HCT116 (cell line): ENCODE results near the gene NLRP1. TPM values are rescaled to one million over a fixed set of nuclear protein-coding genes. Genes with fewer than 3 reads are reported as not detected.

Experiments
- ATAC-seq: fragments of 200-7000 bp; cut with Tn5 transposase; 2 replicates; pipeline ENCODE4 v1.9.1; 2020; ENCODE audit warnings: mild to moderate bottlenecking, moderate library complexity
- BruUV-seq: library from RNA; stranded (reverse); fragments of 400-500 nt; replicated peaks from 2 replicates; lab custom pipeline; 2021; lab: Mats Ljungman, UMichigan
- CTCF ChIA-PET: fragments of 300-600 bp; sonication (Branson Sonifier 250); formaldehyde crosslinking; loops from one replicate; lab custom pipeline; 2021; ENCODE audit warnings: antibody characterized with exemption; lab: Charles Lee
- POLR2A ChIA-PET: fragments of 300-600, 350-600 bp; sonication (Branson Sonifier 250); formaldehyde crosslinking; loops from one replicate; lab custom pipeline; 2021; ENCODE audit warnings: antibody characterized with exemption; lab: Charles Lee
- RAD21 ChIA-PET, 2 experiments: fragments of 300-600 bp; sonication (Branson Sonifier 250); formaldehyde crosslinking; loops; one replicate each; lab custom pipeline; 2023; ENCODE audit warnings: low total read pairs in 2 of 2; ENCODE audit not compliant: uncharacterized antibody in 2 of 2, unreplicated experiment in 2 of 2, low non-redundant PET in 1 of 2; lab: Charles Lee
- DNase-seq: peaks from one replicate; pipeline ENCODE4 v3.0.0-alpha.2; 2010; ENCODE audit warnings: low read depth, low spot score
- H2AFZ ChIP-seq: fragments of 200-600 bp; shearing (Covaris generic), sonication (generic); 2 replicates; pipeline ENCODE4 v1.6.1; 2017; ENCODE audit warnings: low read depth, mixed run types, mixed read lengths, antibody characterized with exemption, low read length; ENCODE audit not compliant: poor library complexity, severe bottlenecking
- H3K27ac ChIP-seq: 2 replicates; pipeline ENCODE4 v1.5.1; 2012; ENCODE audit warnings: low read depth, low read length
- H3K27me3 ChIP-seq: fragments of 200-600 bp; sonication (generic); 2 replicates; pipeline ENCODE4 v1.6.1; 2016; ENCODE audit warnings: mixed run types, low read length, mixed read lengths; ENCODE audit not compliant: insufficient read depth
- H3K36me3 ChIP-seq, 2 experiments: fragments of 200-500 bp in 1 of 2; fragments of 200-600 bp in 1 of 2; sonication (Bioruptor generic) in 1 of 2; sonication (generic) in 1 of 2; 2 replicates each; pipeline versions ENCODE4 v1.5.1 to v1.6.1; 2014 to 2016; ENCODE audit warnings: low read length in 2 of 2, inconsistent platforms in 1 of 2, mixed read lengths in 1 of 2, mixed run types in 1 of 2; ENCODE audit not compliant: insufficient read depth in 2 of 2, control insufficient read depth in 1 of 2
- H3K4me1 ChIP-seq, 2 experiments: fragments of 200-600 bp in 1 of 2; sonication (generic) in 1 of 2; 2 replicates each; pipeline versions ENCODE4 v1.5.1 to v1.6.1; 2012 to 2017; ENCODE audit warnings: low read length in 2 of 2, inconsistent platforms in 1 of 2, mild to moderate bottlenecking in 1 of 2, mixed read lengths in 1 of 2, mixed run types in 1 of 2, moderate library complexity in 1 of 2; ENCODE audit not compliant: insufficient read depth in 2 of 2, control insufficient read depth in 1 of 2
- H3K4me2 ChIP-seq: fragments of 200-600 bp; sonication (generic); 2 replicates; pipeline ENCODE4 v1.6.1; 2017; ENCODE audit warnings: mixed run types, low read length, mixed read lengths
- H3K4me3 ChIP-seq, 2 experiments: fragments of 200-600 bp in 1 of 2; sonication (generic) in 1 of 2; replicated peaks in 1 of 2; 2 replicates each; pipeline ENCODE4 v1.5.1; 2011 to 2016; ENCODE audit warnings: low read length in 2 of 2, control low read depth in 1 of 2, low read depth in 1 of 2, mild to moderate bottlenecking in 1 of 2, mixed read lengths in 1 of 2, mixed run types in 1 of 2
- H3K79me2 ChIP-seq: fragments of 200-600 bp; sonication (generic); 2 replicates; pipeline ENCODE4 v1.6.1; 2017; ENCODE audit warnings: mild to moderate bottlenecking, mixed run types, low read length, moderate library complexity, mixed read lengths; ENCODE audit not compliant: insufficient read depth
- H3K9ac ChIP-seq: fragments of 200-600 bp; sonication (generic); 2 replicates; pipeline ENCODE4 v1.6.1; 2016; ENCODE audit warnings: low read length, mixed read lengths
- H3K9me2 ChIP-seq: fragments of 200-600 bp; sonication (generic), shearing (Covaris generic); 2 replicates; pipeline ENCODE4 v1.6.1; 2017; ENCODE audit warnings: mixed run types, mild to moderate bottlenecking, moderate library complexity; ENCODE audit not compliant: insufficient read depth
- H3K9me3 ChIP-seq, 2 experiments: fragments of 200-500 bp in 1 of 2; fragments of 200-600 bp in 1 of 2; sonication (Bioruptor generic) in 1 of 2; sonication (generic) in 1 of 2; 2 replicates each; pipeline ENCODE4 v1.6.1; 2014 to 2017; ENCODE audit warnings: low read length in 2 of 2, mixed read lengths in 2 of 2, inconsistent platforms in 1 of 2, low read depth in 1 of 2, mild to moderate bottlenecking in 1 of 2, mixed run types in 1 of 2, moderate library complexity in 1 of 2; ENCODE audit not compliant: control insufficient read depth in 1 of 2, insufficient read depth in 1 of 2
- H4K20me1 ChIP-seq: fragments of 200-600 bp; sonication (generic), shearing (Covaris generic); 2 replicates; pipeline ENCODE4 v1.6.1; 2017; ENCODE audit warnings: mixed run types, mild to moderate bottlenecking, moderate library complexity; ENCODE audit not compliant: insufficient read depth
- EZH2 ChIP-seq: fragments of 200-600 bp; sonication (generic); IDR thresholded peaks from 2 replicates; pipeline ENCODE4 v1.6.1; 2017; ENCODE audit warnings: antibody characterized with exemption, mixed run types
- JUND ChIP-seq: IDR thresholded peaks from 2 replicates; pipeline ENCODE4 v1.6.1; 2012
- POLR2A ChIP-seq: IDR thresholded peaks from 2 replicates; pipeline ENCODE4 v1.7.0; 2011; ENCODE audit warnings: borderline replicate concordance; ENCODE audit not compliant: insufficient read depth, insufficient read length; ENCODE audit errors: extremely low read depth
- SP1 ChIP-seq: IDR thresholded peaks from 2 replicates; pipeline ENCODE4 v1.6.1; 2012; ENCODE audit warnings: low read depth
- SRF ChIP-seq: IDR thresholded peaks from 2 replicates; pipeline ENCODE4 v1.6.1; 2012; ENCODE audit warnings: low read depth
- TCF7L2 ChIP-seq: IDR thresholded peaks from 2 replicates; pipeline ENCODE4 v1.7.0; 2011; ENCODE audit warnings: borderline replicate concordance, inconsistent platforms; ENCODE audit not compliant: insufficient read depth, insufficient read length; ENCODE audit errors: extremely low read depth
- ZNF274 ChIP-seq: fragments of 200-500 bp; sonication (Bioruptor generic); IDR thresholded peaks from 2 replicates; pipeline ENCODE4 v1.6.1; 2014; ENCODE audit warnings: mild to moderate bottlenecking, low read depth, low read length, inconsistent platforms
- intact Hi-C: fragments of 100-400 bp; cut with micrococcal nuclease; formaldehyde crosslinking; loops from 2 replicates; pipeline ENCODE4 v1.10.0; 2022
- total RNA-seq: library from RNA; stranded (reverse); gene quantifications from one replicate; pipeline ENCODE4 v1.2.1, GENCODE V29; 2021; ENCODE audit not compliant: unreplicated experiment
- TF ChIP-seq, protein P1 (sequence below): IDR thresholded peaks from 2 replicates; pipeline ENCODE4 v1.6.1; 2011; ENCODE audit warnings: mild to moderate bottlenecking, low read length, moderate library complexity; ENCODE audit not compliant: insufficient replicate concordance; ENCODE audit errors: extremely low read depth
- TF ChIP-seq, protein P2 (sequence below): IDR thresholded peaks from 2 replicates; pipeline ENCODE4 v1.6.1; 2012
- TF ChIP-seq, protein P3 (sequence below), 3 experiments: fragments of 200-600 bp in 1 of 3; sonication (generic) in 1 of 3; IDR thresholded peaks in 2 of 3; conservative IDR thresholded peaks in 1 of 3; 2 replicates each; pipeline ENCODE4 v1.5.1; 2012 to 2017; ENCODE audit warnings: low read depth in 2 of 3, low read length in 2 of 3, antibody characterized with exemption in 1 of 3, borderline replicate concordance in 1 of 3, control low read depth in 1 of 3, mild to moderate bottlenecking in 1 of 3, mixed read lengths in 1 of 3, mixed run types in 1 of 3, moderate library complexity in 1 of 3; ENCODE audit not compliant: insufficient read depth in 1 of 3
- TF ChIP-seq, protein P4 (sequence below): IDR thresholded peaks from 2 replicates; pipeline ENCODE4 v1.6.1; 2012
- TF ChIP-seq, protein P5 (sequence below): IDR thresholded peaks from 2 replicates; pipeline ENCODE4 v1.6.1; 2012; ENCODE audit warnings: low read depth

The NLRP1 gene
- total RNA-seq, 1 experiment from 2014 or later: 7.2 TPM

DNA sequence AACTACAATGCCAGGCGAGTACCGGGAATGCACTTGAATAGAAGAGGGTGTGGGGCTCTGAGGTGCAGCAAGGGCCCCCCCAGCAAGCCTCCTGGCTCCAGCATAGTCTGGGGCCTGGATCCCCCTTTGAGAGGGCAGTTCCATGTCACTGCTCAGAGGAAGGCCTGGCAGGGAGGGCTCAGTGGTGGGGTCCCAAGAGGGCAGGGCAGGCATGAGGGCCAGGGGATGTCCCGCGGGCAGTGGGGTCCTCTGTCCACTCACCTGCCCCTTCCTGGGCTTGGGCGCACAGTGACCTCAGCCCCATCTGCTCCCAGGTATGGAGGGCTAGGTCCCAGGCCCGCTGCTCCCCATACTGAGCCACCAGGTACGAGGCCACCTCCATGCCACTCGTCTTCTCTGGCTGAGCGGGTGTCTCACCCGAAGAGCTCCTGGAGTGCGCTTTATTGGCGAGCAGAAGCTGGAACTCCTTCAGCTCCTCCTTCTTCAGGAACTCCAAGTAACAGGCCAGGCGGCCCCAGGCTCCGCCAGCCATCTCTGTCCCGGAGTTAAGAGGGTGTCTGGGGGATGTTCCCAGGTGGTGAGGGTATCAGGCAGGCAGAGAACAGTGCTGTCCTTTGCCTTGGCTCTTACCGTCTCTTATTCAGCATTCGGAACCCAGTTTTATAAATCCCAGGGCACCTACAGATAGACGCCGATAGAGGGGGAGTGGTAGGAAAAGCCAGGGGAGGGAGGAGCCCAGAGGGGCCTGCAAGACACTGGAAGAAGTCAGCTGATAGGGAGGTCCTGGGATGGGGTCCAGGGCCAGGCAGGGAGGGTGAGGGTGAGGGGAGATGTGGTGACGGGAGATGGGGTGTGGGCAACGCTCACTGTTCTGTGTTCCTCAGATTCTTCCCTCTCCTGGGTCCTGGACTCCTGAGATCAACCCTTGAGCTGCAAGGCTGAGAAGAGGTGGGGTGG is 605 bp downstream of the NLRP1 start (continued):
- TF ChIP-seq, protein P1, sequence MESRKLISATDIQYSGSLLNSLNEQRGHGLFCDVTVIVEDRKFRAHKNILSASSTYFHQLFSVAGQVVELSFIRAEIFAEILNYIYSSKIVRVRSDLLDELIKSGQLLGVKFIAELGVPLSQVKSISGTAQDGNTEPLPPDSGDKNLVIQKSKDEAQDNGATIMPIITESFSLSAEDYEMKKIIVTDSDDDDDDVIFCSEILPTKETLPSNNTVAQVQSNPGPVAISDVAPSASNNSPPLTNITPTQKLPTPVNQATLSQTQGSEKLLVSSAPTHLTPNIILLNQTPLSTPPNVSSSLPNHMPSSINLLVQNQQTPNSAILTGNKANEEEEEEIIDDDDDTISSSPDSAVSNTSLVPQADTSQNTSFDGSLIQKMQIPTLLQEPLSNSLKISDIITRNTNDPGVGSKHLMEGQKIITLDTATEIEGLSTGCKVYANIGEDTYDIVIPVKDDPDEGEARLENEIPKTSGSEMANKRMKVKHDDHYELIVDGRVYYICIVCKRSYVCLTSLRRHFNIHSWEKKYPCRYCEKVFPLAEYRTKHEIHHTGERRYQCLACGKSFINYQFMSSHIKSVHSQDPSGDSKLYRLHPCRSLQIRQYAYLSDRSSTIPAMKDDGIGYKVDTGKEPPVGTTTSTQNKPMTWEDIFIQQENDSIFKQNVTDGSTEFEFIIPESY: no peak

DNA sequence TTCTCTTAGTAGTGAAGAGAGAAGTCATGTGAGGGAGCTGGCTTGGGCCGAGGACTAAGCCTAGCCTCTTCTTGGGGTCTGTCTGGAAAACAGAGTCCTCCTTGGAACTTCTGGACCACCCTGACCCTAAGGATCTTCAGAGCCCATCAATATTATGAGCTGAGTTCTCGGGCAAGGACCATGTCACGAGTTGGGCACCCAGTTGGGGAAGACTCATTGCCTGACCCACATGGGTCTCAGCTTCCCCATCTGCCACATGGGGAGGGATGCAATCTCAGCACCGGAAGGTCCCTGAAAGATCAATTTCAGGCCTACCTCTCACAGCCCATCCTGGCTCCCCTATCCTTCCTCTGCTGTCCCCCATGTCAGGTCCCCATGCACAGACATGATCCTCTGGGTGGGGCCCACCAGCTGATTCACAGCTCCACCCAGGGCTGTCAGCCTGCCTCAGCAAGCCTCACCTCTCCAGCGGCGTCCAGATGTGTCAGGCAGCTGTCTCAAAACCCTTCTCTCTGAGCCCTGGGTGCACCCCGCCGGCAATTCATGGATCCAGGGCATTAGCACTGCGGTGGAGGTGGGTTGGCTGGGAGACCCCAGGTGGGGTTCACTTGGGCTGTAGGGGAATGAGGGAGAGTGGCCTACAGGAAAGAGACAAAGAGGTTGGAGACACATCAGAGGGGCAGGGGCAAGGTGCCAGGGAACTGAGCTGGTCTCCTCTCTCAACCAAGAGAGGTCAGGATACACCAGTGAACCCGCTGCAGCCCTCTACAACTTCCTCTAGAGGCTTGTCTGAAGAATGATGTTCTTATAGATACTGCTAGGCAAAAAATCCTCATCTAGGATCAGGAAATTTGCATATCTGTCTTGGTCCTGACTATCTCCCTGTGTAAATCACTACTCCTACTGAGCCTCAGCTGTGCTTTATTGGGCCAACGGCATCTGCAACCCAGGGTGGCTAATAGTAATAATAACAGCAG is 1.8 kb downstream of the NLRP1 start:
- intact Hi-C loops: loop anchor here (10.0 kb wide), 1 partner anchor 1062 kb away; the partner anchor contains the start of genes KIAA0753 and TXNDC17
- ATAC-seq (no peak), DNase-seq (no peak)
- CTCF ChIA-PET: no interaction called here
- Histone ChIP-seq H3K9me3 (no peaks in the 10 kb centered on the region), H3K9ac (no peak overlapping the region), H3K4me3 (no peak overlapping the region), H3K36me3 (no peaks in the 10 kb centered on the region), H2AFZ (no peak overlapping the region), H3K4me1 (peaks cover 10 to 26% of the 10 kb centered on the region in 2 experiments), H4K20me1 (no peaks in the 10 kb centered on the region), H3K9me2 (no peaks in the 10 kb centered on the region), H3K4me2 (no peak overlapping the region), H3K27ac (no peak overlapping the region), H3K79me2 (no peaks in the 10 kb centered on the region), H3K27me3 (no peaks in the 10 kb centered on the region)
- RAD21 ChIA-PET: no interaction called here
- BruUV-seq: no TSS peak
- POLR2A ChIA-PET: no interaction called here
- TF ChIP-seq, protein P2, sequence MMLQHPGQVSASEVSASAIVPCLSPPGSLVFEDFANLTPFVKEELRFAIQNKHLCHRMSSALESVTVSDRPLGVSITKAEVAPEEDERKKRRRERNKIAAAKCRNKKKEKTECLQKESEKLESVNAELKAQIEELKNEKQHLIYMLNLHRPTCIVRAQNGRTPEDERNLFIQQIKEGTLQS: no peak
- TF ChIP-seq TCF7L2 (no peak), JUND (no peak), ZNF274 (no peak), POLR2A (no peak), SP1 (no peak), EZH2 (no peak), SRF (no peak)
- TF ChIP-seq, protein P3, sequence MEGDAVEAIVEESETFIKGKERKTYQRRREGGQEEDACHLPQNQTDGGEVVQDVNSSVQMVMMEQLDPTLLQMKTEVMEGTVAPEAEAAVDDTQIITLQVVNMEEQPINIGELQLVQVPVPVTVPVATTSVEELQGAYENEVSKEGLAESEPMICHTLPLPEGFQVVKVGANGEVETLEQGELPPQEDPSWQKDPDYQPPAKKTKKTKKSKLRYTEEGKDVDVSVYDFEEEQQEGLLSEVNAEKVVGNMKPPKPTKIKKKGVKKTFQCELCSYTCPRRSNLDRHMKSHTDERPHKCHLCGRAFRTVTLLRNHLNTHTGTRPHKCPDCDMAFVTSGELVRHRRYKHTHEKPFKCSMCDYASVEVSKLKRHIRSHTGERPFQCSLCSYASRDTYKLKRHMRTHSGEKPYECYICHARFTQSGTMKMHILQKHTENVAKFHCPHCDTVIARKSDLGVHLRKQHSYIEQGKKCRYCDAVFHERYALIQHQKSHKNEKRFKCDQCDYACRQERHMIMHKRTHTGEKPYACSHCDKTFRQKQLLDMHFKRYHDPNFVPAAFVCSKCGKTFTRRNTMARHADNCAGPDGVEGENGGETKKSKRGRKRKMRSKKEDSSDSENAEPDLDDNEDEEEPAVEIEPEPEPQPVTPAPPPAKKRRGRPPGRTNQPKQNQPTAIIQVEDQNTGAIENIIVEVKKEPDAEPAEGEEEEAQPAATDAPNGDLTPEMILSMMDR (IDR thresholded peaks at IDR 0.05 in 2 of 3, conservative IDR thresholded peaks at IDR 0.05 in 1 of 3; ENCODE audit: borderline replicate concordance in 1 of 3, insufficient read depth in 1 of 3, low read depth in 2 of 3, low read length in 2 of 3): no peak
- TF ChIP-seq, protein P4, sequence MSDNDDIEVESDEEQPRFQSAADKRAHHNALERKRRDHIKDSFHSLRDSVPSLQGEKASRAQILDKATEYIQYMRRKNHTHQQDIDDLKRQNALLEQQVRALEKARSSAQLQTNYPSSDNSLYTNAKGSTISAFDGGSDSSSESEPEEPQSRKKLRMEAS: no peak
- TF ChIP-seq, protein P5, sequence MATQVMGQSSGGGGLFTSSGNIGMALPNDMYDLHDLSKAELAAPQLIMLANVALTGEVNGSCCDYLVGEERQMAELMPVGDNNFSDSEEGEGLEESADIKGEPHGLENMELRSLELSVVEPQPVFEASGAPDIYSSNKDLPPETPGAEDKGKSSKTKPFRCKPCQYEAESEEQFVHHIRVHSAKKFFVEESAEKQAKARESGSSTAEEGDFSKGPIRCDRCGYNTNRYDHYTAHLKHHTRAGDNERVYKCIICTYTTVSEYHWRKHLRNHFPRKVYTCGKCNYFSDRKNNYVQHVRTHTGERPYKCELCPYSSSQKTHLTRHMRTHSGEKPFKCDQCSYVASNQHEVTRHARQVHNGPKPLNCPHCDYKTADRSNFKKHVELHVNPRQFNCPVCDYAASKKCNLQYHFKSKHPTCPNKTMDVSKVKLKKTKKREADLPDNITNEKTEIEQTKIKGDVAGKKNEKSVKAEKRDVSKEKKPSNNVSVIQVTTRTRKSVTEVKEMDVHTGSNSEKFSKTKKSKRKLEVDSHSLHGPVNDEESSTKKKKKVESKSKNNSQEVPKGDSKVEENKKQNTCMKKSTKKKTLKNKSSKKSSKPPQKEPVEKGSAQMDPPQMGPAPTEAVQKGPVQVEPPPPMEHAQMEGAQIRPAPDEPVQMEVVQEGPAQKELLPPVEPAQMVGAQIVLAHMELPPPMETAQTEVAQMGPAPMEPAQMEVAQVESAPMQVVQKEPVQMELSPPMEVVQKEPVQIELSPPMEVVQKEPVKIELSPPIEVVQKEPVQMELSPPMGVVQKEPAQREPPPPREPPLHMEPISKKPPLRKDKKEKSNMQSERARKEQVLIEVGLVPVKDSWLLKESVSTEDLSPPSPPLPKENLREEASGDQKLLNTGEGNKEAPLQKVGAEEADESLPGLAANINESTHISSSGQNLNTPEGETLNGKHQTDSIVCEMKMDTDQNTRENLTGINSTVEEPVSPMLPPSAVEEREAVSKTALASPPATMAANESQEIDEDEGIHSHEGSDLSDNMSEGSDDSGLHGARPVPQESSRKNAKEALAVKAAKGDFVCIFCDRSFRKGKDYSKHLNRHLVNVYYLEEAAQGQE: no peak
